ENCODE measurements around the gene SLIT3. TPM values are rescaled to one million over a fixed set of nuclear protein-coding genes. Genes with fewer than 3 reads are reported as not detected.

SLIT3 gene
- total RNA-seq, 1 experiment from 2014 or later: not detected

- Histone ChIP-seq H3K4me3 (no peak overlapping the region), H2AFZ (no peak overlapping the region), H3K4me1 (replicated peaks; ENCODE audit: insufficient read depth) (no peaks in the 10 kb centered on the region), H3K36me3 (ENCODE audit: low read depth) (no peaks in the 10 kb centered on the region), H3K27me3 (ENCODE audit: insufficient read depth, low read depth) (peaks cover 72% of the 10 kb centered on the region), H3K9me3 (ENCODE audit: insufficient read depth, low read depth) (no peaks in the 10 kb centered on the region), H3F3A (ENCODE audit: insufficient read depth, low read depth) (no peaks in the 10 kb centered on the region), H3K9me2 (ENCODE audit: insufficient read depth) (no peaks in the 10 kb centered on the region), H3K4me2 (no peak overlapping the region), H3K79me2 (ENCODE audit: low read depth) (no peaks in the 10 kb centered on the region), H4K20me1 (ENCODE audit: insufficient read depth) (no peaks in the 10 kb centered on the region; the same call in 1 of the 2 replicates), H3K27ac (no peak overlapping the region)
- CTCF ChIA-PET: no interaction called here
- POLR2A ChIA-PET (ENCODE audit: unreplicated experiment): no interaction called here
- no peak for DNase-seq
- BruUV-seq (replicated peaks): no TSS peak
- intact Hi-C loops (cut with micrococcal nuclease; ENCODE audit: unreplicated experiment): no loop called here
- TF ChIP-seq CTCF (conservative IDR thresholded peaks at IDR 0.05): no peak
- TF ChIP-seq EZH2 (IDR thresholded peaks at IDR 0.05; ENCODE audit: low read depth): no peak
Measured at GRCh38 chr5:169041180-169041579, 259.8 kb downstream of the SLIT3 start.

- H3K36me3 ChIP-seq (ENCODE audit: low read depth): no peaks in the 10 kb centered on the region
- no peaks in the 10 kb centered on the region for H3K9me2 ChIP-seq (ENCODE audit: insufficient read depth)
- TF ChIP-seq EZH2 (IDR thresholded peaks at IDR 0.05; ENCODE audit: low read depth): no peak
- TF ChIP-seq CTCF (conservative IDR thresholded peaks at IDR 0.05): no peak
- H2AFZ ChIP-seq: no peak overlapping the region
- no peaks in the 10 kb centered on the region for H3K79me2 ChIP-seq (ENCODE audit: low read depth)
- BruUV-seq (replicated peaks): no TSS peak
- H3K4me1 ChIP-seq (replicated peaks; ENCODE audit: insufficient read depth): no peaks in the 10 kb centered on the region
- no peak overlapping the region for H3K27ac ChIP-seq
- H3K27me3 ChIP-seq (ENCODE audit: insufficient read depth, low read depth): peaks cover 72% of the 10 kb centered on the region
- no peaks in the 10 kb centered on the region for H3K9me3 ChIP-seq (ENCODE audit: insufficient read depth, low read depth)
- intact Hi-C loops (cut with micrococcal nuclease; ENCODE audit: unreplicated experiment): no loop called here
- H3F3A ChIP-seq (ENCODE audit: insufficient read depth, low read depth): no peaks in the 10 kb centered on the region
- no peak for DNase-seq
- H3K4me2 ChIP-seq: no peak overlapping the region
- ChIA-PET POLR2A (ENCODE audit: unreplicated experiment) (no interaction called here), CTCF (no interaction called here)
- no peaks in the 10 kb centered on the region; the same call in 1 of the 2 replicates for H4K20me1 ChIP-seq (ENCODE audit: insufficient read depth)
- no peak overlapping the region for H3K4me3 ChIP-seq
Measured at GRCh38 chr5:169039592-169039991, 261.3 kb downstream of the SLIT3 start.

- no peaks in the 10 kb centered on the region for H3F3A ChIP-seq (ENCODE audit: insufficient read depth, low read depth)
- TF ChIP-seq CTCF (conservative IDR thresholded peaks at IDR 0.05) (no peak), EZH2 (IDR thresholded peaks at IDR 0.05; ENCODE audit: low read depth) (no peak)
- no peaks in the 10 kb centered on the region for H3K9me2 ChIP-seq (ENCODE audit: insufficient read depth)
- H4K20me1 ChIP-seq (ENCODE audit: insufficient read depth): no peaks in the 10 kb centered on the region
- DNase-seq: no peak
- intact Hi-C loops (cut with micrococcal nuclease; ENCODE audit: unreplicated experiment): no loop called here
- no peaks in the 10 kb centered on the region for H3K9me3 ChIP-seq (ENCODE audit: insufficient read depth, low read depth)
- no peaks in the 10 kb centered on the region for H3K4me1 ChIP-seq (replicated peaks; ENCODE audit: insufficient read depth)
- no peaks in the 10 kb centered on the region for H3K79me2 ChIP-seq (ENCODE audit: low read depth)
- ChIA-PET CTCF (no interaction called here), POLR2A (ENCODE audit: unreplicated experiment) (no interaction called here)
- H2AFZ ChIP-seq: no peak overlapping the region
- no peak overlapping the region for H3K27ac ChIP-seq
- no peaks in the 10 kb centered on the region for H3K36me3 ChIP-seq (ENCODE audit: low read depth)
- H3K4me3 ChIP-seq: no peak overlapping the region
- BruUV-seq (replicated peaks): no TSS peak
- no peak overlapping the region for H3K4me2 ChIP-seq
- H3K27me3 ChIP-seq (ENCODE audit: insufficient read depth, low read depth): peaks cover 58% of the 10 kb centered on the region
Measured at GRCh38 chr5:169037466-169037865, 263.5 kb downstream of the SLIT3 start.

Data from PC-9 (cell line).